ENCODE measurements around the gene RABGAP1.
A peak's percentile ranks its signal among the peaks of the same experiment; 100 is the strongest.
"Not testable (repeated sequence)": the region's sequence is repeated elsewhere in the genome, so short reads cannot be mapped to it uniquely, and the experiment has no call there.

Gene RABGAP1

GRCh38 chr9:122940749-122941581 lies at the start of gene RABGAP1:
Gene RABGAP1, plus strand, starts transcription at chr9:122941020. Its CDS starts 16,040 bp downstream, at chr9:122957060.
- peak; percentile 95 to 99 (median 96) for DNase-seq

DNA sequence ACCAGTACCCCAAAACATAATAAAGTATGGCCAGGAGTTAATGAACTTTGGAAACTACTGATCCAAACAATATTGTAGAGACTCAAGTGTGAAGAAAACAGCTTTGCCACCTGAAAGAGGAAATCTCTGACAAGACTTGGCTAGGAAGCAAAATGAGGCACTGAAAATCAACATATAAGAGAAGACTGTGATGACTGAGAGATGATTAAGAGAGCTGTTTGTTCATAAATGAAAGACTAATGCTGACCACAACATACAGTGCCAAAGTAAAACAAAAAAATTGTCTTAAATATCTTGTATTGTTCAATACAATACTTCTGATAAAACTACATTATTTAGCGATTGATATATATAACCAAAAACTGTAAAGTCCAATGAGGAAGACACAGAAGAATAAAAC lies 42.9 kb upstream of the RABGAP1 start:
- DNase-seq: no peak

DNA sequence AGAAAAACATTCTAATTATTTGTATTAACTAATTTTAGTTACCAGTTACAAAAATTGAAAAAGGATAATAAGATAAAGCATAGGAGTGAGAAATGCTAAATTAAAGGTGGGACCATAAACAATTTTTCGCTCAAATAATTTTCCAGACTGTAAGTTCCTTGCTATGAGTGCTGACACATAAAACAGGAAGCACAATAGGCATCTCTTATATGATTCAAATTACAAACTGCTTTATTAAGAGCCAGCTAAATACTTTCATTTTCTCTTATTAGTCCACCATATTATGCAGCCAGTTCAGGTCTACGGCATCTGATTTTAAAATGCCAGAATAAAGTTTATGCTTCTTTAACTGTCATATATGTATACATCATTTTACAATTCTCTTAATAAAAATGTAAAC lies 40.0 kb upstream of the RABGAP1 start:
- DNase-seq: no peak

GRCh38 chr9:122904466-122904822 lies 36.4 kb upstream of the RABGAP1 start:
- no peak for DNase-seq

GRCh38 chr9:122904823-122905710 lies 35.8 kb upstream of the RABGAP1 start, which contains the start of gene RC3H2:
Gene RC3H2, minus strand, starts transcription at chr9:122905359. Its CDS starts 7,850 bp downstream, at chr9:122897509.
- DNase-seq: peak; percentile 86 to 87 (median 87)

DNA sequence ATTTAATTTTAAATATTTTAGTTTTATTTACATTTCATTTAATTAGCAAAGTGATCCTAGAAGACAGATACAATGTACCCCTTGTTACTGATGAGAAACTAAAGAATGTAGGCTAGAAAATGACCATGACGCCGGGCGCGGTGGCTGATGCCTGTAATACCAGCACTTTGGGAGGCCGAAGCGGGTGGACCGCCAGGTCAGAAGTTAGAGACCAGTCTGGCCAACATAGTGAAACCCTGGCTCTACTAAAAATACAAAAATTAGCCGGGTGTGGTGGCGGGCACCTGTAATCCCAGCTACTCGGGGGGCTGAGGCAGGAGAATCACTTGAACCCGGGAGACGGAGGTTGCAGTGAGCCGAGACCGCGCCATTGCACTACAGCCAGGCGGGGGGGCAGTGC lies 34.7 kb upstream of the RABGAP1 start:
- not testable (repeated sequence) for DNase-seq

GRCh38 chr9:122912671-122912963 lies 28.2 kb upstream of the RABGAP1 start:
- DNase-seq: no peak

DNA sequence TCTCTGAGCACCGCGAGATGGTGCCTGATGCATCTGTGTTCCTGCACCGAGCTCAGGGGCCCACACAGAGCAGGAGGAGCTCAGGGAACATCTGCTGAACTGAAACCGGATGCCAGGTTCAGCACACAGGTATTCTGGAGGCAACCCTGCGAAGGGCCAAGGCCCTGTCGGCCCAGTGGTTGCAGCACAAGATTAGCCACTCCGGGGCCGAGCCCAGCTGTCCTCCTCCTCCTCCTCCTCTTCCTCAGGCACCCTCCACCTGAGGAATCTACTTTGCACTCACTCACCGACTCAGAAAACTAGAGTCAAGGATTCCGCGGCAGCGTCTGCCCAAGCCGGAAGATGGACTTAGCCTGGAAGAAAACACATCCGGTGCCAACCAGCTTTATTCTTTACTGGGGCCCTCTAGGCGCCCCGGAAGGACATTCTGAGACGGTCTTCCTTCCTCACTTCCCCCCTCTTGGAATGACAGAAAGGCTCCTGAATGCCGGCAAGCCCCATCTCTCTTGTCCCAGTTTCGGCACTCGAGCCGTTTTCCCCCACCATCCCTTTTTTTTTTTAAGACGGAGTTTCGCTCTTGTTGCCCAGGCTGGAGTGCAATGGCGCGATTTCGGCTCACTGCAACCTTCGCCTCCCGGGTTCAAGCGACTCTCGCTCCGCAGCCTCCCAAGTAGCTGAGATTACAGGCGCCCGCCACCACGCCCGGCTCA lies 27.7 kb upstream of the RABGAP1 start, which contains the start of gene ZBTB6:
Gene ZBTB6, minus strand, starts transcription at position 360 of the 710 bp plus-strand sequence. CDS start 1,251 bp downstream, outside the sequence.
- peak in 3 of 4 experiments; percentile 25 to 51 (median 47) for DNase-seq

- no peak for DNase-seq
These were observed 22.5 kb upstream of the RABGAP1 start for GRCh38 chr9:122918310-122918709.

DNA sequence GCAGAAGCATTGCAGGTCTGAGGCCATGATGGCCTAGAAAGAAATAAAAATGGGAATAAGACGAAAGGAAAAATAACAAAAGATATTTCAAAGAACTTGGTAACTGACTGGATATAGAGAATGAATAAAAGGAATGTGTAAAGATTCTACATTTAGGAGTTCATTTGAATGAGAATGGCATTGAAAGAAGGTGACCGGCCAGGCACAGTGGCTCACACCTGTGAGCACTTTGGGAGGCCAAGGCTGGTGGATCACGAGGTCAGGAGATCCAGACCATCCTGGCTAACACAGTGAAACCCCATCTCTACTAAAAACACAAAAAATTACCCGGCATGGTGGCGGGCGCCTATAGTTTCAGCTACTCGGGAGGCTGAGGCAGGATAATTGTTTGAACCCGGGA lies 18.1 kb upstream of the RABGAP1 start:
- DNase-seq: no peak

- no peak for DNase-seq
These were observed 16.9 kb upstream of the RABGAP1 start for GRCh38 chr9:122923947-122924346.

GRCh38 chr9:122929796-122930354 lies 10.9 kb upstream of the RABGAP1 start:
- no peak for DNase-seq

- no peak for DNase-seq
These were observed 10.1 kb upstream of the RABGAP1 start for GRCh38 chr9:122930541-122931225.

GRCh38 chr9:122931226-122932121 lies 9.3 kb upstream of the RABGAP1 start, which contains the start of gene ZBTB26:
Gene ZBTB26, minus strand, starts transcription at chr9:122931512. Its CDS starts 11,578 bp downstream, at chr9:122919934.
- peak; percentile 57 to 75 (median 70) for DNase-seq

GRCh38 chr9:122936464-122936863 lies 4.4 kb upstream of the RABGAP1 start:
- no peak for DNase-seq

DNA sequence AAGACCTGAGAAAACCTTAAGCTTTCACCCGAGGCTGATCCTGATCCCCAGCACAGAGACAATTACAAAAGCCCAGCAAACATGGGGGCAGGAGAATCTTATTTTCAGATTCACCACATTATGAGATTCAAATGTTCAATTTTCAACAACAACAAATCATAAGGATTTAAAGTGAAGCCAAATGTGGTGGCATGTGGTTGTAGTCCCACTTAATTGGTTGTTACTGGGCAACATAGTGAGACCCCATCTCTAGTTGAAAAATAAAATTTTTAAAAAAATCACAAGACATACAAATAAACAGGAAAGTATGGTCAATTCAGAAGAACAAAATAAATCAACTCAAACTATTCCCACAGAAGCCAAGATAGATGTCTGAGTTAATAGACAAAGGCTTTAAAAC lies 3.9 kb upstream of the RABGAP1 start:
- no peak for DNase-seq

DNA sequence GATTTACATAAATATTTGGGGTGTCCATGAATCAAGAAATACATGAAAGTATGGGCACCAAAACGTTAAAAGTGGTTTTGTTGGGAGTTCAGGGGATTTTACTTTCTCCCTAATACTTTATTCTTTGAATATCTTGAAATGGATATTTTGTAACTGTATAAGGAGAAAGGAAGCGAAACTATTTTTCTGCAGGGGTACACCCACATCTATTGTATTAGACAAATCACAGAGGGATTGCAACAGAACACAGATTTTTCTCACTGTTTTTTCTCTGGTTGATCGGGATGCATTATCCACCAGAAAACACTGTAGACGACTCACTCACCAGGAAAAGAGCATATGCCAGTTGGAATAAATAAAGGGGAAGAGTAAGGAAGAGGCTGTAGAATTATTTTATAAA lies 1.2 kb upstream of the RABGAP1 start:
- DNase-seq: no peak

DNA sequence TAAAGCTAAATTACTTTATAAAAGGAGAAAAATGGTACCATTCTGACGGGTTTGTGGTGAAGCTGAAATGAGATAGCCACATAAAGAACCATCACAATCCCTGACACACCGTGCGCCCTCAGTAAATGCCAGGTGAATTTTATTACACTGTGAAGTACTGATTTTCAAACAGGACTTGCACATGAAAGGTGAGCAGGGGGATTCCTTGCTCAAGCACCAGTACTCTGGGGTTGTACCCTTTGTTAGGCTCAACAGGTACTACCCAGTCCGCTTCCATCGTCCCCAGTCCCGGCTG lies 419 bp upstream of the RABGAP1 start:
- no peak for DNase-seq

GRCh38 chr9:122941582-122942234 lies 888 bp downstream of the RABGAP1 start:
- no peak for DNase-seq

Data from activated CD4-positive, CD25-positive, alpha-beta regulatory T cell (primary cell).